WERI-Rb-1 (cell line): ENCODE results near the gene ZBTB37.

Source experiments
- DNase-seq: peaks from one replicate; pipeline ENCODE4 v3.0.0-alpha.2; 2020
- H3K27ac ChIP-seq: fragments of 250-450 bp; sonication (Bioruptor Pico); 2 replicates; pipeline ENCODE4 v1.5.1; 2020; ENCODE audit warnings: mild to moderate bottlenecking, moderate library complexity
- H3K27me3 ChIP-seq: fragments of 250-450 bp; sonication (Bioruptor Pico); 2 replicates; pipeline ENCODE4 v1.5.1; 2021; ENCODE audit warnings: mild to moderate bottlenecking, low read depth, moderate library complexity; ENCODE audit not compliant: insufficient read depth, severe bottlenecking
- H3K36me3 ChIP-seq: fragments of 250-450 bp; sonication (Bioruptor Pico); 2 replicates; pipeline ENCODE4 v1.5.1; 2020; ENCODE audit warnings: mild to moderate bottlenecking, moderate library complexity
- H3K4me3 ChIP-seq: 2 replicates; pipeline ENCODE4 v1.5.1; 2011; ENCODE audit warnings: low read depth, mild to moderate bottlenecking, control low read depth, low read length
- H3K9me3 ChIP-seq: fragments of 250-450 bp; sonication (Bioruptor Pico); 2 replicates; pipeline ENCODE4 v1.5.1; 2021; ENCODE audit warnings: mild to moderate bottlenecking, moderate library complexity; ENCODE audit not compliant: severe bottlenecking
- TF ChIP-seq, protein P1 (sequence below): IDR thresholded peaks from 2 replicates; pipeline ENCODE4 v1.5.1; 2011; ENCODE audit warnings: low read depth, mild to moderate bottlenecking, control low read depth, inconsistent platforms, low read length

ZBTB37 gene

DNA sequence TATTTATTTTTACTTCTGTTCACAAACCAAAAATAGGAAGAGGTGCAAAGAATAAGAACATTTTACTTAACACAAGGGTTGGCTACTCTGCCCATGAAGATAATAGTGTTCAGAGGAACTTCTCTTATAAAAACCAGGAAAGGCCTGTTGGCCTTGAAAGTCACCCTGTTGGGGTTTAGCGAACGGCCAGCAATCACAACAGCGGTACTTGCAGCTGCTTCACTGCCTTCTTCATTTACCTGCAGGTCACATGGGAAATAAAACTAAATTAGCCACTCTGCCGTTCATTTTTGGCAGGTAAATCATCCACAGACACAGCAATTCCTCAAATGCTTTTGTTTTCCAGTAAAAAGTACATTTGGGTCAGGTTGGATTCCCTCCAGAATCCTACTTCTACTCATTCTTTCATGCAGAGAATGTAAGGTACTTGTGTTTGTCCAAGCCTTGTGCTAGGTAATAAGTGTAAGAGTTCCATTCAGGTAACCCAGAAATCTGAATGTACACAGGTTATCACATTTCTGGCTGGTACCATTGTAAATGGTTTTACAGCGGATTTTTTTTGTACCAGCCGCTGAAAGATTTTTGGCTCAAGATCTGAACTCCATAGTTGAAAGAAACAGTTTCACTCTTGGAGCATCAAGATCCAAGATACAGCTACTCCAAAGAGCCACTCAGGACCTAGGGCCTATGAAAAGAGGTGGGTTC is 35.8 kb downstream of the ZBTB37 start:
- Histone ChIP-seq H3K4me3 (no peak overlapping the region), H3K9me3 (no peaks in the 10 kb centered on the region), H3K27me3 (no peaks in the 10 kb centered on the region), H3K36me3 (no peaks in the 10 kb centered on the region), H3K27ac (no peak overlapping the region)
- TF ChIP-seq, protein P1, sequence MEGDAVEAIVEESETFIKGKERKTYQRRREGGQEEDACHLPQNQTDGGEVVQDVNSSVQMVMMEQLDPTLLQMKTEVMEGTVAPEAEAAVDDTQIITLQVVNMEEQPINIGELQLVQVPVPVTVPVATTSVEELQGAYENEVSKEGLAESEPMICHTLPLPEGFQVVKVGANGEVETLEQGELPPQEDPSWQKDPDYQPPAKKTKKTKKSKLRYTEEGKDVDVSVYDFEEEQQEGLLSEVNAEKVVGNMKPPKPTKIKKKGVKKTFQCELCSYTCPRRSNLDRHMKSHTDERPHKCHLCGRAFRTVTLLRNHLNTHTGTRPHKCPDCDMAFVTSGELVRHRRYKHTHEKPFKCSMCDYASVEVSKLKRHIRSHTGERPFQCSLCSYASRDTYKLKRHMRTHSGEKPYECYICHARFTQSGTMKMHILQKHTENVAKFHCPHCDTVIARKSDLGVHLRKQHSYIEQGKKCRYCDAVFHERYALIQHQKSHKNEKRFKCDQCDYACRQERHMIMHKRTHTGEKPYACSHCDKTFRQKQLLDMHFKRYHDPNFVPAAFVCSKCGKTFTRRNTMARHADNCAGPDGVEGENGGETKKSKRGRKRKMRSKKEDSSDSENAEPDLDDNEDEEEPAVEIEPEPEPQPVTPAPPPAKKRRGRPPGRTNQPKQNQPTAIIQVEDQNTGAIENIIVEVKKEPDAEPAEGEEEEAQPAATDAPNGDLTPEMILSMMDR, result no peak
- DNase-seq, result no peak

DNA sequence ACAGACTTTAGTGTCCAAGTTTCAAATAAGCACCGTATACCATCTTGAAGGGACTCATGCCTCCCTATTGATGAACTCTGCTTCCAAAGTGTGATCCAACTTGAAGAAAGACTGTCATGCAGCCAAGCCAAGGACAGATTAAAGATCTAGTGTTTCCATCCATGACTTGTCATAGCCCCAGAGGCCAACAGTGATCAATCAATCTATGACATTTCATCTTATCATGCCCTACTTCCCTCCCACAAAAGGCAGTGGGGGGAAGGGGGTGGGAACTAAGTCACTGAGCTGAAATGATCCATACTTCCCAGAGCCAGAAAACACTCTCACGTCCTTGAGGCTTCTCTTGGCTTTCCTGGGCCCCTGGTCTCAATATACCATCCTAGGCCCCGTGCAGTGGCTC is 44.9 kb downstream of the ZBTB37 start:
- Histone ChIP-seq H3K27me3 (no peaks in the 10 kb centered on the region), H3K4me3 (no peak overlapping the region), H3K9me3 (no peaks in the 10 kb centered on the region), H3K36me3 (no peaks in the 10 kb centered on the region), H3K27ac (no peak overlapping the region)
- TF ChIP-seq, protein P1, result no peak
- no peak for DNase-seq

- TF ChIP-seq, protein P1, result peak; percentile 69
- H3K36me3 ChIP-seq, result no peaks in the 10 kb centered on the region
- no peaks in the 10 kb centered on the region for H3K27me3 ChIP-seq
- no peaks in the 10 kb centered on the region for H3K9me3 ChIP-seq
- DNase-seq, result peak; percentile 42
- no peak overlapping the region for H3K27ac ChIP-seq
- no peak overlapping the region for H3K4me3 ChIP-seq
Observed at GRCh38 chr1:173914366-173914871, 46.2 kb downstream of the ZBTB37 start.

- Histone ChIP-seq H3K27me3 (no peaks in the 10 kb centered on the region), H3K27ac (no peak overlapping the region), H3K9me3 (no peaks in the 10 kb centered on the region), H3K36me3 (no peaks in the 10 kb centered on the region), H3K4me3 (no peak overlapping the region)
- no peak for DNase-seq
- TF ChIP-seq, protein P1, result no peak
Observed at GRCh38 chr1:173915596-173915995, 47.4 kb downstream of the ZBTB37 start.

- DNase-seq, result no peak
- no peaks in the 10 kb centered on the region for H3K27me3 ChIP-seq
- TF ChIP-seq, protein P1, result no peak
- H3K27ac ChIP-seq, result no peak overlapping the region
- H3K4me3 ChIP-seq, result no peak overlapping the region
- H3K36me3 ChIP-seq, result no peaks in the 10 kb centered on the region
- H3K9me3 ChIP-seq, result no peaks in the 10 kb centered on the region
Observed at GRCh38 chr1:173916667-173917066, 48.5 kb downstream of the ZBTB37 start.

- H3K36me3 ChIP-seq, result no peaks in the 10 kb centered on the region
- DNase-seq, result no peak
- H3K27me3 ChIP-seq, result no peaks in the 10 kb centered on the region
- H3K4me3 ChIP-seq, result no peak within 1 kb of the TSS
- TF ChIP-seq, protein P1, result no peak
- H3K27ac ChIP-seq, result no peak within 1 kb of the TSS
- H3K9me3 ChIP-seq, result no peaks in the 10 kb centered on the region
Observed at GRCh38 chr1:173917149-173917548, 49.0 kb downstream of the ZBTB37 start, which contains the start of gene SERPINC1. Gene SERPINC1, minus strand, starts transcription at chr1:173917327. Its CDS starts 68 bp downstream, at chr1:173917259.
